GM12878 (cell line): ENCODE data around the gene PRAC2. TPM values are rescaled to one million over a fixed set of nuclear protein-coding genes. Genes with fewer than 3 reads are reported as not detected.

Source experiments
- ATAC-seq: fragments of 200-7000 bp; cut with Tn5 transposase; 3 replicates; pipeline ENCODE4 v1.9.1; 2020; ENCODE audit warnings: mild to moderate bottlenecking, moderate library complexity
- BruUV-seq: library from RNA; stranded (reverse); fragments of 400-500 nt; replicated peaks from 2 replicates; lab custom pipeline; 2021; lab: Mats Ljungman, UMichigan
- CTCF ChIA-PET: fragments of 300-600 bp; sonication (Branson Sonifier 250); formaldehyde crosslinking; extraction: SDS; loops from one replicate; lab custom pipeline; 2021; ENCODE audit warnings: inconsistent platforms; lab: Yijun Ruan, JAX
- POLR2A ChIA-PET: fragments of 350-600 bp; formaldehyde crosslinking; extraction: SDS; loops from one replicate; lab custom pipeline; 2021; ENCODE audit warnings: inconsistent platforms; lab: Charles Lee
- RAD21 ChIA-PET: fragments of 300-600 bp; sonication (Branson Sonifier 250); formaldehyde crosslinking; loops from one replicate; lab custom pipeline; 2023; ENCODE audit warnings: antibody characterized with exemption; ENCODE audit not compliant: unreplicated experiment; lab: Charles Lee
- SMC1A ChIA-PET: fragments of 300-600 bp; sonication (Branson Sonifier 250); formaldehyde crosslinking; loops from one replicate; lab custom pipeline; 2023; ENCODE audit not compliant: unreplicated experiment, uncharacterized antibody; lab: Charles Lee
- DNase-seq: peaks from one replicate; pipeline ENCODE4 v3.0.0-alpha.2; 2011; ENCODE audit warnings: low read depth, low spot score
- FAIRE-seq: peaks from 3 replicates; lab custom pipeline; 2011; peaks lifted over from hg19 to GRCh38; lab: Jason Lieb, UNC
- H2AFZ ChIP-seq: 2 replicates; pipeline ENCODE4 v1.6.0; 2011; ENCODE audit warnings: low read depth, low read length, control low read depth; ENCODE audit not compliant: control insufficient read depth
- H3K27ac ChIP-seq: 2 replicates; pipeline ENCODE4 v1.5.1; 2011; ENCODE audit warnings: control low read depth; ENCODE audit not compliant: control insufficient read depth, insufficient read depth
- H3K27me3 ChIP-seq, 2 experiments: replicated peaks in 1 of 2; 2 replicates each; pipeline versions ENCODE4 v1.6.0 to v1.6.1; 2011; ENCODE audit warnings: low read length in 1 of 2; ENCODE audit not compliant: control insufficient read depth in 2 of 2, insufficient read depth in 2 of 2
- H3K36me3 ChIP-seq, 2 experiments: 2 replicates each; pipeline ENCODE4 v1.5.1; 2011; ENCODE audit warnings: low read length in 1 of 2; ENCODE audit not compliant: control insufficient read depth in 2 of 2, insufficient read depth in 2 of 2
- H3K4me1 ChIP-seq: 2 replicates; pipeline ENCODE4 v1.6.1; 2011; ENCODE audit warnings: mild to moderate bottlenecking, low read length, moderate library complexity, mixed read lengths; ENCODE audit not compliant: control insufficient read depth, insufficient read depth
- H3K4me2 ChIP-seq: 2 replicates; pipeline ENCODE4 v1.6.0; 2011; ENCODE audit warnings: control low read depth; ENCODE audit not compliant: control insufficient read depth, insufficient read depth
- H3K4me3 ChIP-seq: fragments of 200-600 bp; sonication (generic); 2 replicates; pipeline ENCODE4 v1.5.1; 2016
- H3K79me2 ChIP-seq: 2 replicates; pipeline ENCODE4 v1.6.0; 2011; ENCODE audit warnings: low read length; ENCODE audit not compliant: control insufficient read depth, insufficient read depth
- H3K9ac ChIP-seq: 2 replicates; pipeline ENCODE4 v1.8.0; 2011; ENCODE audit warnings: low read length, control low read depth, mixed read lengths; ENCODE audit not compliant: control insufficient read depth, insufficient read depth
- H3K9me3 ChIP-seq: replicated peaks from 3 replicates; pipeline ENCODE4 v1.5.1; 2011; ENCODE audit warnings: mild to moderate bottlenecking, low read length; ENCODE audit not compliant: control insufficient read depth, insufficient read depth
- H4K20me1 ChIP-seq: 2 replicates; pipeline ENCODE4 v1.6.0; 2011; ENCODE audit not compliant: control insufficient read depth, insufficient read depth
- CBX3 ChIP-seq: fragments of 200-600 bp; sonication (generic); IDR thresholded peaks from 2 replicates; pipeline ENCODE4 v1.6.1; 2016; ENCODE audit warnings: low read depth, borderline replicate concordance
- CBX5 ChIP-seq: sonication (generic); IDR thresholded peaks from 2 replicates; pipeline ENCODE4 v1.6.1; 2016; ENCODE audit warnings: low read depth, moderate library complexity, mild to moderate bottlenecking, inconsistent platforms
- DPF2 ChIP-seq: fragments of 450-650 bp; IDR thresholded peaks from 2 replicates; pipeline ENCODE4 v1.6.1; 2017; ENCODE audit warnings: mild to moderate bottlenecking
- E2F4 ChIP-seq: IDR thresholded peaks from 2 replicates; pipeline ENCODE4 v1.6.1; 2012; ENCODE audit warnings: low read depth, low read length, improper control_type of control experiment
- ELK1 ChIP-seq: IDR thresholded peaks from 2 replicates; pipeline ENCODE4 v1.6.1; 2012; ENCODE audit warnings: low read depth, low read length, improper control_type of control experiment
- HDAC6 ChIP-seq: fragments of 200-600 bp; sonication (generic); IDR thresholded peaks from one replicate; pipeline ENCODE4 v1.8.0; 2017; ENCODE audit warnings: antibody characterized with exemption; ENCODE audit not compliant: unreplicated experiment
- KLF5 ChIP-seq: fragments of 450-650 bp; IDR thresholded peaks from 2 replicates; pipeline ENCODE4 v1.6.1; 2014; ENCODE audit warnings: mild to moderate bottlenecking; ENCODE audit not compliant: partially characterized antibody
- MLLT1 ChIP-seq: fragments of 450-650 bp; IDR thresholded peaks from 2 replicates; pipeline ENCODE4 v1.6.1; 2016; ENCODE audit warnings: mild to moderate bottlenecking
- MXI1 ChIP-seq: fragments of 150-350 bp; IDR thresholded peaks from 2 replicates; pipeline ENCODE4 v1.6.1; 2011; ENCODE audit warnings: low read depth, mild to moderate bottlenecking, inconsistent platforms, low read length, improper control_type of control experiment
- MYC ChIP-seq: IDR thresholded peaks from 2 replicates; pipeline ENCODE4 v1.6.1; 2011; ENCODE audit warnings: mild to moderate bottlenecking, low read length, moderate library complexity, inconsistent platforms; ENCODE audit not compliant: insufficient read depth, insufficient replicate concordance, insufficient read length, severe bottlenecking
- NFXL1 ChIP-seq: fragments of 450-650 bp; IDR thresholded peaks from 2 replicates; pipeline ENCODE4 v1.6.1; 2017; ENCODE audit warnings: antibody characterized with exemption, mild to moderate bottlenecking, borderline replicate concordance
- NFYA ChIP-seq: IDR thresholded peaks from 2 replicates; pipeline ENCODE4 v1.6.1; 2011; ENCODE audit warnings: low read depth, mild to moderate bottlenecking, low read length, improper control_type of control experiment, borderline replicate concordance
- PML ChIP-seq: IDR thresholded peaks from 2 replicates; pipeline ENCODE4 v1.6.1; 2012; ENCODE audit warnings: low read length, inconsistent platforms
- RELA ChIP-seq: fragments of 450-650 bp; IDR thresholded peaks from 2 replicates; pipeline ENCODE4 v1.8.0; 2014; ENCODE audit warnings: borderline replicate concordance; ENCODE audit not compliant: partially characterized antibody
- SMAD1 ChIP-seq: fragments of 450-650 bp; IDR thresholded peaks from 2 replicates; pipeline ENCODE4 v1.6.1; 2018; ENCODE audit warnings: mild to moderate bottlenecking, low read depth; ENCODE audit not compliant: partially characterized antibody
- SMARCA5 ChIP-seq: fragments of 450-650 bp; IDR thresholded peaks from 2 replicates; pipeline ENCODE4 v1.6.1; 2017; ENCODE audit warnings: mild to moderate bottlenecking
- USF2 ChIP-seq: IDR thresholded peaks from 2 replicates; pipeline ENCODE4 v1.6.1; 2011; ENCODE audit warnings: low read depth, low read length, improper control_type of control experiment, borderline replicate concordance
- ZBED1 ChIP-seq: IDR thresholded peaks from 2 replicates; pipeline ENCODE4 v1.6.1; 2016; ENCODE audit warnings: borderline replicate concordance
- ZNF207 ChIP-seq: fragments of 450-650 bp; IDR thresholded peaks from 2 replicates; pipeline ENCODE4 v1.6.1; 2014; ENCODE audit warnings: antibody characterized with exemption, mild to moderate bottlenecking, borderline replicate concordance
- ZNF384 ChIP-seq: IDR thresholded peaks from 2 replicates; pipeline ENCODE4 v1.6.1; 2012; ENCODE audit warnings: low read depth, mild to moderate bottlenecking, low read length, improper control_type of control experiment, borderline replicate concordance
- WGBS: methylation state at CpG from one replicate; pipeline ENCODE4 v1.1.6; 2016; ENCODE audit warnings: low lambda C conversion rate; ENCODE audit not compliant: insufficient replicate concordance, insufficient coverage; ENCODE audit errors: missing lambda C conversion rate; 5-methylcytosine and 5-hydroxymethylcytosine counted together
- in situ Hi-C: fragments of 300-500 bp; cut with MboI; formaldehyde crosslinking; loops from 9 replicates; pipeline ENCODE4 v1.14.3; 2018; ENCODE audit warnings: mixed read lengths
- intact Hi-C: fragments of 100-400 bp; cut with micrococcal nuclease; formaldehyde crosslinking; loops from one replicate; pipeline ENCODE4 v1.14.2; 2022; ENCODE audit not compliant: unreplicated experiment
- polyA plus RNA-seq, 11 experiments: library from polyadenylated mRNA; depleted of rRNA in 4 of 11; unstranded in 6 of 11; stranded (reverse) in 5 of 11; fragments of >200 nt; fragmentation: Nextera tagmentation in 4 of 11; fragmentation: Illumina TruSeq in 1 of 11; extraction: Ambion mirVana in 4 of 11; extraction: Trizol in 1 of 11; gene quantifications; 1 replicate in 1 of 11; 2 replicates in 10 of 11; pipeline versions ENCODE4 v1.2.1 to v1.2.3, GENCODE V29; 2011 to 2016; ENCODE audit warnings: inconsistent platforms in 2 of 11, missing spikeins in 2 of 11, low read depth in 1 of 11
- total RNA-seq, 4 experiments: library from RNA; depleted of rRNA in 3 of 4; stranded (reverse); fragments of >200 nt in 3 of 4; fragmentation: Illumina TruSeq in 1 of 4; extraction: Trizol in 1 of 4; gene quantifications; 2 replicates each; pipeline versions ENCODE4 v1.2.1 to v1.2.3, GENCODE V29; 2013 to 2021

Gene PRAC2
- total and polyA plus RNA-seq, 10 of the 15 experiments (the other 5 are each of a cell fraction or from before 2014, with no cell fraction given) = 0.31 TPM; not detected in 9

GRCh38 chr17:48692049-48692448 is 30.9 kb upstream of the PRAC2 start:
- intact Hi-C loops = no loop called here
- ATAC-seq = no peak
- no peaks in the 10 kb centered on the region for H4K20me1 ChIP-seq
- H3K27ac ChIP-seq = no peak overlapping the region
- H3K27me3 ChIP-seq = no peaks in the 10 kb centered on the region
- 89% methylated on average over 1 of the region's 1 CpG for WGBS
- RAD21 ChIA-PET = no interaction called here
- SMC1A ChIA-PET = no interaction called here
- DNase-seq = no peak
- H3K4me1 ChIP-seq = no peaks in the 10 kb centered on the region
- FAIRE-seq = no peak
- TF ChIP-seq CBX5 (no peak), MLLT1 (no peak), USF2 (no peak), ZBED1 (no peak), DPF2 (no peak), ZNF384 (no peak), SMARCA5 (no peak), E2F4 (no peak), SMAD1 (no peak), KLF5 (no peak), ZNF207 (no peak), NFXL1 (no peak), NFYA (no peak), RELA (no peak), MXI1 (no peak), MYC (no peak), CBX3 (no peak), ELK1 (no peak), HDAC6 (no peak), PML (no peak)
- H3K9ac ChIP-seq = no peak overlapping the region
- CTCF ChIA-PET = interaction anchor here (1.8 kb wide), 1 partner anchor 13 kb away, joined by 6 read pairs; no protein-coding TSS in a partner anchor
- no peaks in the 10 kb centered on the region for H3K36me3 ChIP-seq
- in situ Hi-C loops = no loop called here
- no peaks in the 10 kb centered on the region for H3K9me3 ChIP-seq
- no peak overlapping the region for H2AFZ ChIP-seq
- BruUV-seq = no TSS peak
- no peaks in the 10 kb centered on the region for H3K79me2 ChIP-seq
- H3K4me3 ChIP-seq = no peak overlapping the region
- no peak overlapping the region for H3K4me2 ChIP-seq
- POLR2A ChIA-PET = interaction anchor here (0.6 kb wide), 1 partner anchor 144 kb away, joined by 3 read pairs; no protein-coding TSS in a partner anchor
